Embryonic facial prominence (tissue), 1 donor: ENCODE data around the gene CCDC144A.
"Not testable (repeated sequence)": the region's sequence is repeated elsewhere in the genome, so short reads cannot be mapped to it uniquely, and the experiment has no call there.

Experiments
- DNase-seq: peaks from one replicate; pipeline ENCODE4 v3.0.0-alpha.2; 2016; ENCODE audit errors: extremely low spot score

Gene CCDC144A, protein sequence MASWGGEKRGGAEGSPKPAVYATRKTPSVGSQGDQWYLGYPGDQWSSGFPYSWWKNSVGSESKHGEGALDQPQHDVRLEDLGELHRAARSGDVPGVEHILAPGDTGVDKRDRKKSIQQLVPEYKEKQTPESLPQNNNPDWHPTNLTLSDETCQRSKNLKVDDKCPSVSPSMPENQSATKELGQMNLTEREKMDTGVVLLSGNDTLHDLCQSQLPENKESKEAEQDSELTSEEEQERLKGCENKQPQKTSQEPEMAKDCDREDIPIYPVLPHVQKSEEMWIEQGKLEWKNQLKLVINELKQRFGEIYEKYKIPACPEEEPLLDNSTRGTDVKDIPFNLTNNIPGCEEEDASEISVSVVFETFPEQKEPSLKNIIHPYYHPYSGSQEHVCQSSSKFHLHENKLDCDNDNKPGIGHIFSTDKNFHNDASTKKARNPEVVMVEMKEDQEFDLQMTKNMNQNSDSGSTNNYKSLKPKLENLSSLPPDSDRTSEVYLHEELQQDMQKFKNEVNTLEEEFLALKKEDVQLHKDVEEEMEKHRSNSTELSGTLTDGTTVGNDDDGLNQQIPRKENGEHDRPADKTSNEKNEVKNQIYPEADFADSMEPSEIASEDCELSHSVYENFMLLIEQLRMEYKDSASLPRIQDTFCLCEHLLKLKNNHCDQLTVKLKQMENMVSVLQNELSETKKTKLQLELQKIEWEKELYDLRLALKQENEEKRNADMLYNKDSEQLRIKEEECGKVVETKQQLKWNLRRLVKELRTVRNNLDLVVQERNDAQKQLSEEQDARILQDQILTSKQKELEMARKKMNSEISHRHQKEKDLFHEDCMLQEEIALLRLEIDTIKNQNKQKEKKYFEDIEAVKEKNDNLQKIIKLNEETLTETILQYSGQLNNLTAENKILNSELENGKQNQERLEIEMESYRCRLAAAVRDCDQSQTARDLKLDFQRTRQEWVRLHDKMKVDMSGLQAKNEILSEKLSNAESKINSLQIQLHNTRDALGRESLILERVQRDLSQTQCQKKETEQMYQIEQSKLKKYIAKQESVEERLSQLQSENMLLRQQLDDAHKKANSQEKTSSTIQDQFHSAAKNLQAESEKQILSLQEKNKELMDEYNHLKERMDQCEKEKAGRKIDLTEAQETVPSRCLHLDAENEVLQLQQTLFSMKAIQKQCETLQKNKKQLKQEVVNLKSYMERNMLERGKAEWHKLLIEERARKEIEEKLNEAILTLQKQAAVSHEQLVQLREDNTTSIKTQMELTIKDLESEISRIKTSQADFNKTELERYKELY (N-terminal part only)

DNA sequence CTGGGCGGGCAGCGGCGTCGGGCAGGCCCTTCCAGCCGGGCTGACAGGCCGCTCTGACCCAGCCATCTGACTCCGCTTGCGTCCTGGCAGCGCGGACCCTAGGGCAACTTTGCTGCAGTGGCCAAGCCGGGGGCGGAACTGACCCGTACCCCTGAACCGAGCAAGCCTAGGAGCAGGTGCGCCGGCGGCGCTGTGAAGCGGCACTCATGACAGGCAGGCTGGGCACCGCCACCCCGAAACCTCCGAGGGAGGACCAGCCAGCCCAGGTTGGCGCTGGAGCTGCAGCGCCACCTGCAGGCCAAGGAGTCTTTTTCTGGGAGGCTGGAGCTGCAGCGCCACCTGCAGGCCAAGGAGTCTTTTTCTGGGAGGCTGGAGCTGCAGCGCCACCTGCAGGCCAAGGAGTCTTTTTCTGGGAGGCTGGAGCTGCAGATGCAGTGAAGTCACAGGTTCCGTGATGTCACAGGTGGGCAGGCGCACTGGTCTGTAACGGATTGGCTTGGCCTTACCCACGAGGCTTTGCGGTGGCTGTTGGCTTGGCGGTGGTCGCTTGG lies at the start of gene CCDC144A:
Gene CCDC144A, plus strand, starts transcription at position 511 of the 551 bp plus-strand sequence. CDS start 160 bp downstream, outside the sequence.
- not testable (repeated sequence) for DNase-seq

GRCh38 chr17:16649585-16649984 lies 40.5 kb upstream of the CCDC144A start:
- no peak for DNase-seq

DNA sequence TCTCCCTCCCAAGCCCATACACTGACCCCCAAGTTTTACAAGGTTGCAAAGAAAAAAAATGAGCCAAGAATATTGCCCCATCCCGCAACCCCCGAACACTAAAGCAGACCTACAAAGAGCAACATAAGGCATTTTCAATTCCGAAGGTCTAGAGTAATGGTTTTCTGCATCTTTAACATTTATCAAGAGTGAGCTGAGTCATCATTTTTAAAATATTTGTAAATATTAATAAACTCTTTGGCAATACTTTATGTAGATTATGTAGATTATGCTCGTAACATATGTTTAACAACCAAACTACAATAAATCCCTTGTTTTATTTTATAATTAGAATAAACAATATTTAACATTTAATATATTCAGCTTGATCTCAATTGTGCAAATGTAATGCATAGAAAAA lies 37.8 kb upstream of the CCDC144A start:
- DNase-seq, result no peak

DNA sequence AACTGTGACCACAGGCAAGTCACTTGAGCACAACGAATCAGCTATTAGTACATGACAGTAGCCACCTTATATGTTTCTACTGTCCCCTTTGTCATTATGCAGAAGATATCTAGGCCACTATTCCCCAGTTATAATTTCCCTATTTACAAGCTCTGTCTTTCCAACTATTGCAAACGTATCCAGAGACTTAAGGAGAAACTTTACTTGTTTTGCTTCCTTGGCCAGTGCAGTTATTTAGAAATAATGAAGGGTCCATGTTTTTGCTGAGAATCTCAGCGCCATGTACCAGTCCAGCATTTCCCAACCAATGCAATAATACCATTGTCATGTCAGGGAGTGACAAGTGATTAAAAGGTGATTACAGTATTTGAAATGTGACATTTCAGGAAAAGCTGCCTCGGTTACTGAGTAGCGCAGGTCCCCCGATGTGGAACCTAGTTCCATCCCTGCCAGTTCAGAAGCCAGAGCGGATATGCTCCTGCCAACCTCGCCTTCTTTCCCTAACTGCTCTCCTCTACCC lies 37.1 kb upstream of the CCDC144A start:
- DNase-seq, result peak; percentile 7

- peak; percentile 89 for DNase-seq
Measured at GRCh38 chr17:16653367-16654041, 36.5 kb upstream of the CCDC144A start, which contains the start of gene ZNF624. Gene ZNF624, minus strand, starts transcription at chr17:16653850.

GRCh38 chr17:16661217-16661616 lies 28.8 kb upstream of the CCDC144A start:
- DNase-seq, result no peak

DNA sequence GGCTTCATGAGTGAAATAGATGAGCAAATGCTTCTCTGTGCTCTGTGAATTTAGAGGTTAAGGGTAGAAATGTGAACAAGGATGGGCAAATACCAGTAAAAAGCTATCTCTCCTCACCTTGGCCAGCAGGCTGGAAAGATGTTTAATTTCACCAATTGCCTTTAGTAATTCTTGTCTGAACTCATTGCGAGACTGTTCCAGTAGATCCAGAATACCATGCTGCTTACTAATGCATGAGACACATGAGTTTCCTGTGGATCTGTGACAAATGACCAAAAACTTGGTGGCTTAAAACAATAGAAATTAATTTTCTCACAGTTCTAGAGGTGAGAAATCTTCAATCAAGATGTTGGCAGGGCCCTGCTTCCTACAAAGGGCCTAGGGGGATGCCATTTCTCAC lies 27.1 kb upstream of the CCDC144A start:
- DNase-seq, result no peak

DNA sequence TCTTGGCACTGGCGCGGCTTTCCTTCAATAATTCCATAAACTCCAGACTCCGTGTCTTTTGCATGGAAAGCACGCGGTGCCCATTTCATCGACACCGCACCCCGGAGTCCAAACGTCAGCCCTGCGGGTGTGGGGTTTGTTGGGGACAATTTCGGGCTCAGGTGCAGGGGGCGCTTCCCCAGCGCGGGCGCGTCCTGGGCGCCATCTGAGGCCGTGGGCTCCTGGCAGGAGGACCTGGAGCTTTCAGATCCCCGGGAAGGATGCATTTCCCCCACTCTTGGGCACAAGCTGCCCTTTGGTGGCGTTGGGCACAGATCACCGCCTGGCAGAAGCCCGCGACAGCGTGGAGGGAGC lies 23.5 kb upstream of the CCDC144A start:
- not testable (repeated sequence) for DNase-seq

DNA sequence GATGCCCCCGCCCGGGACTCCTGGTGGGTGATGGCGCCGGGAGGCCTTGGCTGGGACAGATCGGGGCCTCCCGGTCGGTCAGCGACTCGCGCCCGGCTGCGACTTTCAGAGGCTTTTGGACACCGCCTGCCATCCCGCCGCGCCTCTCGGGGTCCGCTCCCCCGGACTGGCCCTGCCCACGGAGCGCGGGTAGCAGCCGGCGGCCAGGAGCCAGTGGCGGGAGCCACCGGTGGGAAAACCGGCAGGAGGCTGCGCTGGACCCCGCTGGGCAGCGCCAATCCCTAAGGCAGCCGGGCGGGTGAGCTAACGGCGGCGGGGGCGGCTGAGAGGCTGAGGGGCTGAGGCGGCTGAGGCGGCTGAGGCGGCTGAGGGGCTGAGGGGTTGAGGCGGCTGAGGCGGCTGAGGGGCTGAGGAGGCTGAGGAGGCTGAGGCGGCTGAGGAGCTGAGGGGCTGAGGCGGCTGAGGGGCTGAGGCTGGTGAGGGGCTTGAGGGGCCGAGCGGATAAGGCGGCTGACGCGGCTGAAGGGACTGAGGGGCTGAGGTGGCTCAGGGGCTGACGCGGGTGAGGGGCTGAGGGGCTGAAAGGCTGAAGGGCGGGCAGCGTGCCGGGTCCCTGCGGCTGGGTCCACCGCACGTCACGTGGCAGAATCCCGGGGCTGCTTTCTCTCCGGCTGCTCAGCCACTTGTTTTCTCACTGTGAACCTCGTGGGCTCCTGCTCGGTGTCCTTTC lies 23.0 kb upstream of the CCDC144A start:
- DNase-seq, result not testable (repeated sequence)

- peak; percentile 35 for DNase-seq
Measured at GRCh38 chr17:16676676-16677268, 13.3 kb upstream of the CCDC144A start.

GRCh38 chr17:16683290-16684138 lies 6.5 kb upstream of the CCDC144A start:
- DNase-seq, result not testable (repeated sequence)

DNA sequence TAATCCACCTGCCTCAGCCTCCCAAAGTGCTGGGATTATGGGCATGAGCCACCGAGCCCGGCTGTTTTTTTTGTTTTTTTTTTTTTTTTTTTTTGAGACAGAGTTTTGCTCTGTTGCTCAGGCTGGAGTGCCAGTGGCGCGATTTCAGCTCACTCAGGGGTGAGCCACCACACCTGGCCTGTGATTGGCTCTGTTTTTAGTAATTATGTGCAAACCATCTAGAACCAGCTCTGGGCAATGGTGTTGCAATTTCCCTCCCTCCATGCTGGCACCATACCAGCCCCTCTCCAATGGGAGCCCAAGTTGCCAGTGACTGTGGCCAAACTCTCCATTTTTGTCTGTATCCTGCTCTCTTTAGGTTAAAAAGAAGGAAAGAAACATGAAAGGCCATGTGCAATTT lies 4.0 kb upstream of the CCDC144A start:
- DNase-seq, result not testable (repeated sequence)

- DNase-seq, result not testable (repeated sequence)
Measured at GRCh38 chr17:16687151-16687550, 2.9 kb upstream of the CCDC144A start.

DNA sequence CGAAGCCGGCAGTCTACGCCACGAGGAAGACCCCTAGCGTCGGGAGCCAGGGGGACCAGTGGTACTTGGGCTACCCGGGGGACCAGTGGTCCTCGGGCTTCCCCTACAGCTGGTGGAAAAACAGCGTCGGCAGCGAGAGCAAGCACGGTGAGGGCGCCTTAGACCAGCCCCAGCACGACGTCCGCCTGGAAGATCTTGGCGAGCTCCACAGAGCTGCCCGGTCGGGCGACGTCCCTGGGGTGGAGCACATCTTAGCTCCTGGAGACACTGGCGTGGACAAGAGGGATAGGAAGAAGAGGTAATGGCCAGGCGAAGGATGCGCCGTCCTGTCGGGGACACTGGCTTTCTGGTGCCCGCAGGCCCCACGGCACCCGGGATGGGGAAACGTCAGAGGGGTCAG lies 406 bp downstream of the CCDC144A start:
- DNase-seq, result not testable (repeated sequence)

DNA sequence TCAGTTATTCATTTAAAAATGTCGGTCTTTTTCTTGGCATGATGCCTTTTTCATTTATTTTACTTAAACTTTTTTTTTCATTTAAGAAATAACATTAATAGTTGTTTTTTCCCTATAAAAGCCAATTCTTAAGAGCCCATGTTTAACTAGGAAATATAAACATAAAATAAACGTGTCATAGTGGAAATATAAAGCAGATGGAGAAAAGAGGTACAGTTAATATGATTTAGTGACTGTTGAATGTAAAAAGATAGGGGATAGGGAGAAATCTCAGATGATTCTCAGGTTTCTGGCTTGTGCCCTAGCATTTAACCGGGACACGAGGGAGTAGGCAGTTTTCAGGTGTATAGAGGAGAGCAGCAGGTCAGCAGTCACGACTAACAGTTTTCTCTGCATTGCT lies 7.6 kb downstream of the CCDC144A start:
- DNase-seq, result not testable (repeated sequence)

DNA sequence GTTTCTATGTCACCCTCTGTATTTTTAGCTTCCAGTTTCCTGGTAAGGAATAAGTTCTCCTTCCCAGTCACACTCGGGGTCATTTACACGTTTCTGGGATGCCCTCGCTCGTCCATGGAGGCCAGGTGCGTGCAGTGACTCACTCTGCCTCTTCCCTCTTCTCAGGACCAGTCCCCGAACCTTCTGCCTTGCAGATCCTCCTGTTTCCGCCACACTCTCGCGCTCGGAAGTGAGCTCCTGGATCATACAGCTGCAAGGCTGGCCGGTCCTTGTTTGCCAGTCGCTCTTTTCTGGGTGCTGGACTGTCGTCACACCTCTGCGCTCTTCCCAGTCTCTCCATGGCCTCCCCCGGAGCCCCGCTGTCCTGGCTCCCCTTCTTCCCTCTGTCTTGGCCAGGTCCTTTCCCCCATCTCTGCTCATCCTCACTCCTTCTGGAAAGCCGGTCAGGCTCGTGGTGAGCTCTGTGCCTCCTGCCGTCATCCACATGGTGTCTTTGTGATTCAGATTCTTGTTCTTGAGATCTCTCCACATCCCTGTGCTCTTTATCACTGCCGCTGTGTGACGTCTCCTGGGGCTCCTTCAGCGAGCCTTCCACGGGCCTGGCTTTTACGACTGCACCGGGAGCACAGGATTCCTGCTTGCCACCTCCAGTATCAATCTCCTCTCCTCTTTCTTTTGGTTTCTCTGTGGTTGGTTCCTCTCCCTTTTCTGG lies 55.6 kb downstream of the CCDC144A start:
- DNase-seq, result not testable (repeated sequence)

GRCh38 chr17:16746571-16746970 lies 56.5 kb downstream of the CCDC144A start:
- DNase-seq, result not testable (repeated sequence)

GRCh38 chr17:16750515-16750914 lies 60.5 kb downstream of the CCDC144A start:
- DNase-seq, result not testable (repeated sequence)
